ENCODE data around the gene PRC1.

The PRC1 gene

DNA sequence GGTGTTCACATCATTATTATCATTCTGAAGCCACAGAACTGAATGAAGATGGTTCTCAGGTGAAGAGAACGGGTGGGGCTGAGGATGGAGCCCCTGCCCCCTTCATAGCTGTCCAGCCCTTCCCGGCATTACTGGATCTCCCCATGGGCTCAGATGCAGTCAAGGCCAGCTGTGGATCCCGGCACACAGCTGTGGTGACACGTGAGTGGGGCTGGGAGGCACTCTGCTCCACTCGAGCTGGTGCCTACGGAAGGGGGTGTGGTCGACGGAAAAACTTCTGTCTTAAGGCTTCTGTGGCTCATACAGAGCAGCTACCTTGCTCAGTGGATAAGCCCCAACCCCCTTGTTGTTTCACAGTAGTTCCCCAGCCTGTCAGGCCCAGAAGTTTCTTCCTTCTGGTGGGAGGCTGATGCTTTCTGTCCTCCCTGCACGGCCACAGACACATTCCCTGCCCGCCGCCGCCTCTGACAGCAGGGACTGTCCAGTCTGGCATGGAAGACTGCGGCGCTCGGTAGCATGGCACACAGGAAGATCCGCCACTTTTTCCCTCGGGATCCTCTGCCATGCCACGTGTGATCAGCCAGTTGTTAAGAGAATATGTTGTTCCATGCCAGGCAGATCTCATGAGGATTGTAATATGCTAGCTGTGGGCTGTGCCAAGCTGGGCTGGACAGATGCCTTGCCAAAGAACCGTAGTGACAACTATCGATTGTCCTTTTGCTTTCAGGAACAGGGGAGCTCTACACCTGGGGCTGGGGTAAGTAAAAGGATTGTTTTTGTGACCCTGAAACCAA lies 33.8 kb downstream of the PRC1 start:
- no peak overlapping the region for H3K9ac ChIP-seq (ENCODE audit: low read length)
- no peaks in the 10 kb centered on the region for H3K4me1 ChIP-seq (ENCODE audit: low read length)
- H3F3A ChIP-seq (ENCODE audit: insufficient read depth, low read length), result peaks cover 11% of the 10 kb centered on the region
- H3K9me2 ChIP-seq (replicated peaks; ENCODE audit: insufficient read depth, low read length), result no peaks in the 10 kb centered on the region
- no peak overlapping the region for H3K4me2 ChIP-seq (ENCODE audit: low read depth, low read length)
- H3K9me3 ChIP-seq (replicated peaks; ENCODE audit: insufficient read depth, low read length), result no peaks in the 10 kb centered on the region
- no peaks in the 10 kb centered on the region; the same call in 1 of the 2 replicates for H4K20me1 ChIP-seq (ENCODE audit: insufficient read depth, low read length)
- no peak overlapping the region for H2AFZ ChIP-seq (ENCODE audit: low read length)
- no peak overlapping the region for H3K4me3 ChIP-seq (ENCODE audit: low read length)
- TF ChIP-seq, protein P1, sequence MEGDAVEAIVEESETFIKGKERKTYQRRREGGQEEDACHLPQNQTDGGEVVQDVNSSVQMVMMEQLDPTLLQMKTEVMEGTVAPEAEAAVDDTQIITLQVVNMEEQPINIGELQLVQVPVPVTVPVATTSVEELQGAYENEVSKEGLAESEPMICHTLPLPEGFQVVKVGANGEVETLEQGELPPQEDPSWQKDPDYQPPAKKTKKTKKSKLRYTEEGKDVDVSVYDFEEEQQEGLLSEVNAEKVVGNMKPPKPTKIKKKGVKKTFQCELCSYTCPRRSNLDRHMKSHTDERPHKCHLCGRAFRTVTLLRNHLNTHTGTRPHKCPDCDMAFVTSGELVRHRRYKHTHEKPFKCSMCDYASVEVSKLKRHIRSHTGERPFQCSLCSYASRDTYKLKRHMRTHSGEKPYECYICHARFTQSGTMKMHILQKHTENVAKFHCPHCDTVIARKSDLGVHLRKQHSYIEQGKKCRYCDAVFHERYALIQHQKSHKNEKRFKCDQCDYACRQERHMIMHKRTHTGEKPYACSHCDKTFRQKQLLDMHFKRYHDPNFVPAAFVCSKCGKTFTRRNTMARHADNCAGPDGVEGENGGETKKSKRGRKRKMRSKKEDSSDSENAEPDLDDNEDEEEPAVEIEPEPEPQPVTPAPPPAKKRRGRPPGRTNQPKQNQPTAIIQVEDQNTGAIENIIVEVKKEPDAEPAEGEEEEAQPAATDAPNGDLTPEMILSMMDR (IDR thresholded peaks at IDR 0.05; ENCODE audit: low read length), result no peak
- TF ChIP-seq EZH2phosphoT487 (IDR thresholded peaks at IDR 0.05; ENCODE audit: low read length), result no peak
- TF ChIP-seq EZH2 (optimal IDR thresholded peaks at IDR 0.05; ENCODE audit: low read depth, low read length), result no peak
- H3K79me2 ChIP-seq (ENCODE audit: low read length), result peaks cover 42% of the 10 kb centered on the region
- peaks cover 8% of the 10 kb centered on the region; the same call in 1 of the 2 replicates for H3K36me3 ChIP-seq (replicated peaks; ENCODE audit: insufficient read depth, low read length)
- no peak overlapping the region for H3K27ac ChIP-seq (ENCODE audit: low read length)
- H3K27me3 ChIP-seq (replicated peaks; ENCODE audit: insufficient read depth, low read length), result no peaks in the 10 kb centered on the region
- no peak for DNase-seq

DNA sequence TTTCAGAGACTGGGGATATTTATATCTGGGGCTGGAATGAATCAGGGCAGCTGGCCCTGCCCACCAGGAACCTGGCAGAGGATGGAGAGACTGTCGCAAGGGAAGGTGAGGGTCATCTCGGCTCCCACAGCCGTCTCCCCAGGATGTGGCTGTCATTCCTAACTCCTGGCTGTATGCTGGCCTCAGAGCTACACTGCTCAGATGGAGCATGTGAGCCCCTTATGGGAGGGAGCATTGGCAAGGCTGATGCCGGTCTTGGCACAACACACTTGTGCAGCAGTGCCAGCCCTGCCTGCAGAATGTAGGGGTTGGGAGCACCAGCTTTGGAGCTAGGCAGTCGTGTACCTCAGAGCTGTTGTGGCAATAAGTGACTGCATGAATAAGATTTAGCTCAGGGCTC lies 34.4 kb downstream of the PRC1 start:
- 0 out of 2 replicates have a peak, but pooled peaks cover 5% of the 10 kb centered on the region for H3K36me3 ChIP-seq (replicated peaks; ENCODE audit: insufficient read depth, low read length)
- no peak for TF ChIP-seq EZH2 (optimal IDR thresholded peaks at IDR 0.05; ENCODE audit: low read depth, low read length)
- TF ChIP-seq, protein P1 (IDR thresholded peaks at IDR 0.05; ENCODE audit: low read length), result no peak
- TF ChIP-seq EZH2phosphoT487 (IDR thresholded peaks at IDR 0.05; ENCODE audit: low read length), result no peak
- no peak overlapping the region for H3K4me3 ChIP-seq (ENCODE audit: low read length)
- H3K9me3 ChIP-seq (replicated peaks; ENCODE audit: insufficient read depth, low read length), result no peaks in the 10 kb centered on the region
- DNase-seq, result no peak
- H3F3A ChIP-seq (ENCODE audit: insufficient read depth, low read length), result peaks cover 17% of the 10 kb centered on the region
- H2AFZ ChIP-seq (ENCODE audit: low read length), result no peak overlapping the region
- H3K9me2 ChIP-seq (replicated peaks; ENCODE audit: insufficient read depth, low read length), result no peaks in the 10 kb centered on the region
- peaks cover 45% of the 10 kb centered on the region for H3K79me2 ChIP-seq (ENCODE audit: low read length)
- no peak overlapping the region for H3K9ac ChIP-seq (ENCODE audit: low read length)
- H3K27ac ChIP-seq (ENCODE audit: low read length), result no peak overlapping the region
- no peaks in the 10 kb centered on the region for H3K27me3 ChIP-seq (replicated peaks; ENCODE audit: insufficient read depth, low read length)
- no peaks in the 10 kb centered on the region for H3K4me1 ChIP-seq (ENCODE audit: low read length)
- no peak overlapping the region for H3K4me2 ChIP-seq (ENCODE audit: low read depth, low read length)
- H4K20me1 ChIP-seq (ENCODE audit: insufficient read depth, low read length), result no peaks in the 10 kb centered on the region; the same call in 1 of the 2 replicates

DNA sequence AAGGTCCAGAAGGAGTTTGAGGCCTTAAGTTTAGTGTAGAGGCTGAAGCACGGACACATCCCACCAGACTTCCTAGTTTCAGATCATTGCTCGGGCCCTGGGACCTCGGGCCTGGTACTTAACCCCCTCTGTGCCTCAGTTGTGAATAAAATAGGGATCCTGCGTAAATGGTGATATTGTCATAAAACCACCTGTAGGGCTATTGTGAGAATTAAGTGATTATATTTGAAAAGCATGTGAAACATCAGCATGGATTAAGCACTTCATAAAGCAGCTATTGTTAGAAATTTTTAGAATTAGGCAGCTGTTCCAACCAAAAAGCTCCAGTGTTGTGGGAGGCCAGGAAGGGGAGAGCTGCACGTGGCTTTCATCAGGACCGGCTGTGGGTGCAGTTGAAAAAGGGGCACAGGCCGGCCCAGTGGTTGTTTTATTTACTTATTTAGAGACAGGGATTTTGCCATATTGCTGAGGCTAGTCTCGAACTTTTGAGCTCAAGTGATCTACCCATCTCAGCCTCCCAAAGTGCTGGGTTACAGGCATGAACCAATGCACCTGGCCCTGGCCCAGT lies 35.2 kb downstream of the PRC1 start:
- H3K9ac ChIP-seq (ENCODE audit: low read length), result no peak overlapping the region
- H3K9me2 ChIP-seq (replicated peaks; ENCODE audit: insufficient read depth, low read length), result no peaks in the 10 kb centered on the region
- H3F3A ChIP-seq (ENCODE audit: insufficient read depth, low read length), result peaks cover 22% of the 10 kb centered on the region
- H4K20me1 ChIP-seq (ENCODE audit: insufficient read depth, low read length), result no peaks in the 10 kb centered on the region; the same call in 1 of the 2 replicates
- no peak overlapping the region for H2AFZ ChIP-seq (ENCODE audit: low read length)
- H3K79me2 ChIP-seq (ENCODE audit: low read length), result peaks cover 45% of the 10 kb centered on the region
- no peak overlapping the region for H3K27ac ChIP-seq (ENCODE audit: low read length)
- no peak for DNase-seq
- no peaks in the 10 kb centered on the region for H3K27me3 ChIP-seq (replicated peaks; ENCODE audit: insufficient read depth, low read length)
- H3K9me3 ChIP-seq (replicated peaks; ENCODE audit: insufficient read depth, low read length), result no peaks in the 10 kb centered on the region
- no peaks in the 10 kb centered on the region for H3K4me1 ChIP-seq (ENCODE audit: low read length)
- TF ChIP-seq EZH2 (optimal IDR thresholded peaks at IDR 0.05; ENCODE audit: low read depth, low read length) (no peak), EZH2phosphoT487 (IDR thresholded peaks at IDR 0.05; ENCODE audit: low read length) (no peak)
- TF ChIP-seq, protein P1 (IDR thresholded peaks at IDR 0.05; ENCODE audit: low read length), result no peak
- no peak overlapping the region for H3K4me2 ChIP-seq (ENCODE audit: low read depth, low read length)
- H3K36me3 ChIP-seq (replicated peaks; ENCODE audit: insufficient read depth, low read length), result no peaks in the 10 kb centered on the region
- H3K4me3 ChIP-seq (ENCODE audit: low read length), result no peak overlapping the region
